Uterus (tissue), 2 donors: ENCODE data around the gene CCND2.

Source experiments
- CTCF ChIP-seq, 4 experiments: fragments of 200-600 bp in 2 of 4; fragments of 450-650 bp in 2 of 4; sonication (generic) in 2 of 4; IDR thresholded peaks; one replicate each; pipeline ENCODE4 v1.5.1; 2016 to 2019; ENCODE audit warnings: antibody characterized with exemption in 4 of 4, mild to moderate bottlenecking in 2 of 4, moderate library complexity in 1 of 4
- POLR2A ChIP-seq, 2 donors: fragments of 450-650 bp; IDR thresholded peaks; one replicate each; pipeline ENCODE4 v1.6.1; 2016; ENCODE audit warnings: antibody characterized with exemption in 2 of 2, mild to moderate bottlenecking in 1 of 2, moderate library complexity in 1 of 2

GRCh38 chr12:4312251-4312650, 38.7 kb downstream of the CCND2 start:
- no peak for TF ChIP-seq CTCF (IDR thresholded peaks at IDR 0.05)
- TF ChIP-seq POLR2A (IDR thresholded peaks at IDR 0.05), result no peak
